ENCODE measurements around the gene ZBP1.

The ZBP1 gene

GRCh38 chr20:57564951-57565642, 55.1 kb downstream of the ZBP1 start:
- no peak for TF ChIP-seq Cebpa-rat (IDR thresholded peaks at IDR 0.05)
- Histone ChIP-seq H3K9me3 (replicated peaks in 1 of 11) (peaks cover 0 to 9% (median 4%) of the 10 kb centered on the region in 11 experiments; a peak in 2 of 22 replicates), H4K20me1 (no peaks in the 10 kb centered on the region), H3K4me1 (peaks cover 0 to 14% (median 2%) of the 10 kb centered on the region in 10 experiments; a peak in 12 of 20 replicates), H3K27ac (no peak overlapping the region), H3K27me3 (no peaks in the 10 kb centered on the region), H3K4me2 (no peak overlapping the region), H3K9ac (no peak overlapping the region), H3K36me3 (no peaks in the 10 kb centered on the region), H3K4me3 (no peak overlapping the region)

- no peak overlapping the region for H3K27ac ChIP-seq
- TF ChIP-seq Cebpa-rat (IDR thresholded peaks at IDR 0.05) = no peak
- H3K36me3 ChIP-seq = no peaks in the 10 kb centered on the region
- H4K20me1 ChIP-seq = no peaks in the 10 kb centered on the region
- H3K27me3 ChIP-seq = no peaks in the 10 kb centered on the region
- H3K9me3 ChIP-seq (replicated peaks in 1 of 11) = peaks cover 0 to 9% (median 4%) of the 10 kb centered on the region in 11 experiments; a peak in 2 of 22 replicates
- no peak overlapping the region for H3K4me2 ChIP-seq
- H3K9ac ChIP-seq = no peak overlapping the region
- peaks cover 0 to 22% (median 10%) of the 10 kb centered on the region in 10 experiments; a peak in 13 of 20 replicates for H3K4me1 ChIP-seq
- H3K4me3 ChIP-seq = no peak overlapping the region
Measured at GRCh38 chr20:57564180-57564802, 55.9 kb downstream of the ZBP1 start.

GRCh38 chr20:57563522-57563921, 56.7 kb downstream of the ZBP1 start:
- H4K20me1 ChIP-seq = no peaks in the 10 kb centered on the region
- no peak overlapping the region for H3K27ac ChIP-seq
- no peak overlapping the region for H3K9ac ChIP-seq
- no peak overlapping the region for H3K4me3 ChIP-seq
- no peak for TF ChIP-seq Cebpa-rat (IDR thresholded peaks at IDR 0.05)
- peaks cover 0 to 30% (median 18%) of the 10 kb centered on the region in 10 experiments; a peak in 13 of 20 replicates for H3K4me1 ChIP-seq
- peaks cover 0 to 9% (median 4%) of the 10 kb centered on the region in 11 experiments; a peak in 2 of 22 replicates for H3K9me3 ChIP-seq (replicated peaks in 1 of 11)
- no peaks in the 10 kb centered on the region for H3K27me3 ChIP-seq
- H3K36me3 ChIP-seq = no peaks in the 10 kb centered on the region
- no peak overlapping the region for H3K4me2 ChIP-seq

GRCh38 chr20:57562541-57563465, 57.4 kb downstream of the ZBP1 start:
- Histone ChIP-seq H3K4me3 (no peak overlapping the region), H3K9ac (no peak overlapping the region), H4K20me1 (no peaks in the 10 kb centered on the region), H3K4me2 (no peak overlapping the region), H3K4me1 (peaks cover 0 to 33% (median 21%) of the 10 kb centered on the region in 10 experiments; a peak in 13 of 20 replicates), H3K36me3 (no peaks in the 10 kb centered on the region), H3K27ac (no peak overlapping the region), H3K27me3 (no peaks in the 10 kb centered on the region), H3K9me3 (replicated peaks in 1 of 11) (peaks cover 0 to 9% (median 4%) of the 10 kb centered on the region in 11 experiments; a peak in 2 of 22 replicates)
- TF ChIP-seq Cebpa-rat (IDR thresholded peaks at IDR 0.05) = no peak

- H3K4me3 ChIP-seq = no peak overlapping the region
- no peak overlapping the region for H3K27ac ChIP-seq
- H3K9ac ChIP-seq = no peak overlapping the region
- peaks cover 0 to 9% (median 4%) of the 10 kb centered on the region in 11 experiments; a peak in 2 of 22 replicates for H3K9me3 ChIP-seq (replicated peaks in 1 of 11)
- H3K4me1 ChIP-seq = peaks cover 0 to 33% (median 21%) of the 10 kb centered on the region in 10 experiments; a peak in 13 of 20 replicates
- peak overlapping the region in 6 of 11 experiments; percentile 3 to 25 (median 23); a peak in 4 of 22 replicates for H3K4me2 ChIP-seq
- TF ChIP-seq Cebpa-rat (IDR thresholded peaks at IDR 0.05) = no peak
- no peaks in the 10 kb centered on the region for H4K20me1 ChIP-seq
- H3K27me3 ChIP-seq = no peaks in the 10 kb centered on the region
- no peaks in the 10 kb centered on the region for H3K36me3 ChIP-seq
Measured at GRCh38 chr20:57561356-57562279, 58.6 kb downstream of the ZBP1 start.

- no peaks in the 10 kb centered on the region for H3K36me3 ChIP-seq
- no peak within 1 kb of the TSS for H3K27ac ChIP-seq
- TF ChIP-seq Cebpa-rat (IDR thresholded peaks at IDR 0.05) = no peak
- no peaks in the 10 kb centered on the region for H4K20me1 ChIP-seq
- no peaks in the 10 kb centered on the region for H3K27me3 ChIP-seq
- H3K9me3 ChIP-seq (replicated peaks in 1 of 11) = peaks cover 0 to 9% (median 4%) of the 10 kb centered on the region in 11 experiments; a peak in 2 of 22 replicates
- H3K4me3 ChIP-seq = no peak within 1 kb of the TSS
- H3K4me2 ChIP-seq = peak within 1 kb of the TSS in 8 of 11 experiments; percentile 36 to 80 (median 58); a peak in 16 of 22 replicates
- H3K9ac ChIP-seq = no peak within 1 kb of the TSS
- H3K4me1 ChIP-seq = peaks cover 0 to 33% (median 21%) of the 10 kb centered on the region in 10 experiments; a peak in 13 of 20 replicates
Measured at GRCh38 chr20:57560554-57561355, 59.5 kb downstream of the ZBP1 start, which contains the start of gene PCK1. Gene PCK1, plus strand, starts transcription at chr20:57561110. Its CDS starts 302 bp downstream, at chr20:57561412.

- H3K27ac ChIP-seq = no peak overlapping the region
- H3K9ac ChIP-seq = no peak overlapping the region
- H3K4me3 ChIP-seq = no peak overlapping the region
- H4K20me1 ChIP-seq = no peaks in the 10 kb centered on the region
- peak overlapping the region in 8 of 11 experiments; percentile 36 to 80 (median 58); a peak in 16 of 22 replicates for H3K4me2 ChIP-seq
- H3K27me3 ChIP-seq = no peaks in the 10 kb centered on the region
- H3K36me3 ChIP-seq = no peaks in the 10 kb centered on the region
- peaks cover 0 to 33% (median 21%) of the 10 kb centered on the region in 10 experiments; a peak in 13 of 20 replicates for H3K4me1 ChIP-seq
- no peak for TF ChIP-seq Cebpa-rat (IDR thresholded peaks at IDR 0.05)
- peaks cover 0 to 9% (median 4%) of the 10 kb centered on the region in 11 experiments; a peak in 2 of 22 replicates for H3K9me3 ChIP-seq (replicated peaks in 1 of 11)
Measured at GRCh38 chr20:57559658-57560553, 60.3 kb downstream of the ZBP1 start.

Data from BLaER1 treated with 17β-estradiol and CSF1 and Interleukin-3, amounts not matched to agents 10 nM and 100 nM (cell line).